ENCODE data around the gene MACROD1. TPM values are rescaled to one million over a fixed set of nuclear protein-coding genes. Genes with fewer than 3 reads are reported as not detected.

MACROD1 gene
- total and polyA plus RNA-seq, 10 of the 15 experiments (the other 5 are each of a cell fraction or from before 2014, with no cell fraction given) = 1.2 to 22.7 (median 11.3) TPM; not detected in 1

- TF ChIP-seq ELK1 (IDR thresholded peaks at IDR 0.05; ENCODE audit: low read depth, low read length) = no peak
- TF ChIP-seq PKNOX1 (IDR thresholded peaks at IDR 0.05) = no peak
- no peak for TF ChIP-seq RB1 (IDR thresholded peaks at IDR 0.05; ENCODE audit: borderline replicate concordance)
- no peak for TF ChIP-seq CEBPB (IDR thresholded peaks at IDR 0.05; ENCODE audit: borderline replicate concordance in 1 of 2, low read depth in 2 of 2, low read length in 2 of 2)
Measured at GRCh38 chr11:64136765-64137441, 29.0 kb downstream of the MACROD1 start (continued).

GRCh38 chr11:64135711-64136110 lies 30.2 kb downstream of the MACROD1 start:
- no peak overlapping the region for H3K9ac ChIP-seq (ENCODE audit: control insufficient read depth, insufficient read depth, low read length)
- SMC1A ChIA-PET (ENCODE audit: uncharacterized antibody, unreplicated experiment) = no interaction called here
- ATAC-seq (no peak), FAIRE-seq (no peak), DNase-seq (ENCODE audit: low read depth, low spot score) (no peak)
- CTCF ChIA-PET = no interaction called here
- H3K4me2 ChIP-seq (ENCODE audit: control insufficient read depth, insufficient read depth) = no peak overlapping the region
- H2AFZ ChIP-seq (ENCODE audit: control insufficient read depth, low read depth, low read length) = no peak overlapping the region
- no peak overlapping the region for H3K27ac ChIP-seq (ENCODE audit: control insufficient read depth, insufficient read depth)
- H3K4me3 ChIP-seq = no peak overlapping the region
- BruUV-seq (replicated peaks) = no TSS peak
- no peaks in the 10 kb centered on the region for H3K79me2 ChIP-seq (ENCODE audit: control insufficient read depth, insufficient read depth, low read length)
- TF ChIP-seq STAT1 (conservative IDR thresholded peaks at IDR 0.05) (no peak), MAX (IDR thresholded peaks at IDR 0.05; ENCODE audit: low read depth, low read length) (no peak)
- 43% methylated on average over 17 of the region's 17 CpGs for WGBS (ENCODE audit: insufficient coverage, insufficient replicate concordance, low lambda C conversion rate, missing lambda C conversion rate)
- RAD21 ChIA-PET (ENCODE audit: unreplicated experiment) = no interaction called here
- H3K27me3 ChIP-seq (replicated peaks in 1 of 2; ENCODE audit: control insufficient read depth in 2 of 2, insufficient read depth in 2 of 2, low read length in 1 of 2) = no peaks in the 10 kb centered on the region; a peak in 1 of 4 replicates
- POLR2A ChIA-PET = no interaction called here
- H3K4me1 ChIP-seq (ENCODE audit: control insufficient read depth, insufficient read depth, low read length) = no peaks in the 10 kb centered on the region
- intact Hi-C loops (cut with micrococcal nuclease; ENCODE audit: unreplicated experiment) = no loop called here
- in situ Hi-C loops (cut with MboI) = no loop called here
- H4K20me1 ChIP-seq (ENCODE audit: control insufficient read depth, insufficient read depth) = no peaks in the 10 kb centered on the region
- H3K9me3 ChIP-seq (replicated peaks; ENCODE audit: control insufficient read depth, insufficient read depth, low read length) = no peaks in the 10 kb centered on the region
- H3K36me3 ChIP-seq (ENCODE audit: control insufficient read depth in 2 of 2, insufficient read depth in 2 of 2, low read length in 1 of 2) = no peaks in the 10 kb centered on the region

All from GM12878 (cell line).